Caco-2 (cell line): ENCODE data around the gene WDR36. TPM values are rescaled to one million over a fixed set of nuclear protein-coding genes. Genes with fewer than 3 reads are reported as not detected.

Experiments
- BruUV-seq: library from RNA; stranded (reverse); fragments of 400-500 nt; replicated peaks from 2 replicates; lab custom pipeline; 2021; lab: Mats Ljungman, UMichigan
- CTCF ChIA-PET: fragments of 300-600 bp; sonication (Branson Sonifier 250); formaldehyde crosslinking; loops from one replicate; lab custom pipeline; 2022; ENCODE audit warnings: antibody characterized with exemption; lab: Charles Lee
- POLR2A ChIA-PET: fragments of 300-600 bp; sonication (Branson Sonifier 250); formaldehyde crosslinking; loops from one replicate; lab custom pipeline; 2022; ENCODE audit warnings: antibody characterized with exemption; lab: Charles Lee
- DNase-seq, 2 experiments: peaks; one replicate each; pipeline versions ENCODE4 v3.0.0 to v3.0.0-alpha.2; 2020 to 2022
- H3K27me3 ChIP-seq: replicated peaks from 2 replicates; pipeline ENCODE4 v1.6.0; 2011; ENCODE audit warnings: low read length; ENCODE audit not compliant: control insufficient read depth, insufficient read depth
- H3K36me3 ChIP-seq: 2 replicates; pipeline ENCODE4 v1.5.1; 2011; ENCODE audit warnings: low read length; ENCODE audit not compliant: control insufficient read depth, insufficient read depth
- H3K4me1 ChIP-seq: fragments of 250-450 bp; sonication (Bioruptor Pico); 2 replicates; pipeline ENCODE4 v1.5.1; 2020; ENCODE audit warnings: mild to moderate bottlenecking
- H3K4me3 ChIP-seq: 2 replicates; pipeline ENCODE4 v1.5.1; 2011; ENCODE audit warnings: low read depth, mild to moderate bottlenecking, control low read depth, low read length
- H3K9me3 ChIP-seq: fragments of 250-450 bp; sonication (Bioruptor Pico); 2 replicates; pipeline ENCODE4 v1.5.1; 2020; ENCODE audit warnings: mild to moderate bottlenecking, moderate library complexity
- H3K27ac Mint-ChIP-seq: one replicate; pipeline ENCODE4 v1.8.0; 2022; ENCODE audit warnings: mixed read lengths; ENCODE audit not compliant: unreplicated experiment
- H3K27me3 Mint-ChIP-seq: one replicate; pipeline ENCODE4 v1.8.0; 2022; ENCODE audit warnings: mixed read lengths; ENCODE audit not compliant: insufficient read depth, unreplicated experiment
- H3K36me3 Mint-ChIP-seq: one replicate; pipeline ENCODE4 v1.8.0; 2022; ENCODE audit warnings: mild to moderate bottlenecking, mixed read lengths; ENCODE audit not compliant: insufficient read depth, unreplicated experiment
- H3K4me1 Mint-ChIP-seq: one replicate; pipeline ENCODE4 v1.8.0; 2022; ENCODE audit warnings: low read depth, mixed read lengths; ENCODE audit not compliant: unreplicated experiment
- H3K4me3 Mint-ChIP-seq: one replicate; pipeline ENCODE4 v1.8.0; 2022; ENCODE audit warnings: mild to moderate bottlenecking, moderate library complexity, mixed read lengths; ENCODE audit not compliant: unreplicated experiment
- H3K9me3 Mint-ChIP-seq: one replicate; pipeline ENCODE4 v1.8.0; 2022; ENCODE audit warnings: mixed read lengths; ENCODE audit not compliant: unreplicated experiment
- CTCF ChIP-seq, 2 experiments: fragments of 200-600 bp in 1 of 2; IDR thresholded peaks; 1 replicate in 1 of 2; 2 replicates in 1 of 2; pipeline versions ENCODE4 v1.5.1 to v1.8.0; 2011 to 2022; ENCODE audit warnings: antibody characterized with exemption in 1 of 2, control low read depth in 1 of 2, inconsistent platforms in 1 of 2, low read depth in 1 of 2, low read length in 1 of 2, mild to moderate bottlenecking in 1 of 2, moderate library complexity in 1 of 2; ENCODE audit not compliant: insufficient read depth in 1 of 2, severe bottlenecking in 1 of 2, unreplicated experiment in 1 of 2
- intact Hi-C: fragments of 100-400 bp; cut with micrococcal nuclease; formaldehyde crosslinking; loops from one replicate; pipeline ENCODE4 v1.10.0; 2022; ENCODE audit not compliant: unreplicated experiment
- total RNA-seq: library from RNA; stranded (reverse); gene quantifications from 2 replicates; pipeline ENCODE4 v1.2.3, GENCODE V29; 2022

WDR36 gene
- total RNA-seq, 1 experiment from 2014 or later: 33.5 TPM

GRCh38 chr5:111126896-111127295, 34.7 kb downstream of the WDR36 start:
- H3K4me3 Mint-ChIP-seq: no peak overlapping the region
- peaks cover 44% of the 10 kb centered on the region for H3K36me3 Mint-ChIP-seq
- H3K4me1 Mint-ChIP-seq: no peaks in the 10 kb centered on the region
- H3K4me3 ChIP-seq: no peak overlapping the region
- 0 out of 2 replicates have a peak, but pooled peaks cover 1% of the 10 kb centered on the region for H3K36me3 ChIP-seq
- DNase-seq: no peak
- POLR2A ChIA-PET: no interaction called here
- no peak for TF ChIP-seq CTCF (IDR thresholded peaks at IDR 0.05; ENCODE audit: insufficient read depth in 1 of 2, low read depth in 1 of 2, low read length in 1 of 2, severe bottlenecking in 1 of 2, unreplicated experiment in 1 of 2)
- intact Hi-C loops: no loop called here
- BruUV-seq: no TSS peak
- CTCF ChIA-PET: no interaction called here
- 0 out of 2 replicates have a peak, but pooled peaks cover 4% of the 10 kb centered on the region for H3K4me1 ChIP-seq
- H3K9me3 Mint-ChIP-seq: no peaks in the 10 kb centered on the region
- no peak overlapping the region for H3K27ac Mint-ChIP-seq
- no peaks in the 10 kb centered on the region for H3K27me3 ChIP-seq
- H3K27me3 Mint-ChIP-seq: no peaks in the 10 kb centered on the region
- no peaks in the 10 kb centered on the region for H3K9me3 ChIP-seq

GRCh38 chr5:111127453-111128195, 35.5 kb downstream of the WDR36 start:
- intact Hi-C loops: no loop called here
- Mint-ChIP-seq H3K4me1 (no peaks in the 10 kb centered on the region), H3K27me3 (no peaks in the 10 kb centered on the region), H3K4me3 (no peak overlapping the region), H3K27ac (no peak overlapping the region), H3K36me3 (peaks cover 44% of the 10 kb centered on the region), H3K9me3 (no peaks in the 10 kb centered on the region)
- no peaks in the 10 kb centered on the region for H3K36me3 ChIP-seq
- POLR2A ChIA-PET: no interaction called here
- CTCF ChIA-PET: no interaction called here
- TF ChIP-seq CTCF (IDR thresholded peaks at IDR 0.05; ENCODE audit: insufficient read depth in 1 of 2, low read depth in 1 of 2, low read length in 1 of 2, severe bottlenecking in 1 of 2, unreplicated experiment in 1 of 2): no peak
- TSS peak; percentile 15 for BruUV-seq
- H3K4me3 ChIP-seq: no peak overlapping the region
- H3K9me3 ChIP-seq: no peaks in the 10 kb centered on the region
- no peaks in the 10 kb centered on the region for H3K27me3 ChIP-seq
- DNase-seq: no peak
- H3K4me1 ChIP-seq: 0 out of 2 replicates have a peak, but pooled peaks cover 4% of the 10 kb centered on the region

- Mint-ChIP-seq H3K36me3 (peaks cover 48% of the 10 kb centered on the region), H3K27me3 (no peaks in the 10 kb centered on the region), H3K4me1 (no peaks in the 10 kb centered on the region), H3K4me3 (no peak overlapping the region), H3K9me3 (no peaks in the 10 kb centered on the region), H3K27ac (no peak overlapping the region)
- ChIA-PET CTCF (no interaction called here), POLR2A (no interaction called here)
- Histone ChIP-seq H3K4me1 (0 out of 2 replicates have a peak, but pooled peaks cover 4% of the 10 kb centered on the region), H3K9me3 (no peaks in the 10 kb centered on the region), H3K4me3 (no peak overlapping the region), H3K27me3 (no peaks in the 10 kb centered on the region), H3K36me3 (no peaks in the 10 kb centered on the region)
- intact Hi-C loops: no loop called here
- BruUV-seq: no TSS peak
- TF ChIP-seq CTCF (IDR thresholded peaks at IDR 0.05; ENCODE audit: insufficient read depth in 1 of 2, low read depth in 1 of 2, low read length in 1 of 2, severe bottlenecking in 1 of 2, unreplicated experiment in 1 of 2): no peak
- no peak for DNase-seq
Measured at GRCh38 chr5:111129938-111130337, 37.8 kb downstream of the WDR36 start.
